Choroid plexus epithelial cell (primary cell): Measurements from ENCODE around the gene HECA.
"Not testable (repeated sequence)": the region's sequence is repeated elsewhere in the genome, so short reads cannot be mapped to it uniquely, and the experiment has no call there.

Source experiments
- DNase-seq: peaks from one replicate; pipeline ENCODE4 v3.0.0-alpha.2; 2010; ENCODE audit warnings: low read depth
- H3K4me3 ChIP-seq: 2 replicates; pipeline ENCODE4 v1.5.1; 2011; ENCODE audit warnings: low read depth, mild to moderate bottlenecking, control low read depth, low read length, moderate library complexity
- CTCF ChIP-seq: conservative IDR thresholded peaks from 2 replicates; pipeline ENCODE4 v1.5.1; 2011; ENCODE audit warnings: low read depth, mild to moderate bottlenecking, control low read depth, inconsistent platforms, low read length, moderate library complexity

Gene HECA

GRCh38 chr6:139156551-139156950 is 21.7 kb downstream of the HECA start:
- no peak for DNase-seq
- no peak overlapping the region for H3K4me3 ChIP-seq
- TF ChIP-seq CTCF: no peak

- not testable (repeated sequence) for DNase-seq, H3K4me3 ChIP-seq
These were observed 22.2 kb downstream of the HECA start for GRCh38 chr6:139157086-139157485.

GRCh38 chr6:139159016-139159415 is 24.1 kb downstream of the HECA start:
- TF ChIP-seq CTCF: no peak
- no peak overlapping the region for H3K4me3 ChIP-seq
- DNase-seq: no peak

GRCh38 chr6:139161169-139161568 is 26.3 kb downstream of the HECA start:
- DNase-seq: peak; percentile 38
- TF ChIP-seq CTCF: no peak
- H3K4me3 ChIP-seq: no peak overlapping the region

GRCh38 chr6:139161817-139162284 is 27.0 kb downstream of the HECA start:
- no peak for DNase-seq
- H3K4me3 ChIP-seq: no peak overlapping the region
- TF ChIP-seq CTCF: no peak

- TF ChIP-seq CTCF: peak; percentile 17
- no peak for DNase-seq
- no peak overlapping the region for H3K4me3 ChIP-seq
These were observed 29.1 kb downstream of the HECA start for GRCh38 chr6:139164001-139164400.

GRCh38 chr6:139165324-139165723 is 30.4 kb downstream of the HECA start:
- no peak for TF ChIP-seq CTCF
- H3K4me3 ChIP-seq: no peak overlapping the region
- DNase-seq: no peak
